Stomach (tissue), 4 donors: ENCODE data around the gene ERRFI1.
A peak's percentile ranks its signal among the peaks of the same experiment; 100 is the strongest.

Source experiments
- CTCF ChIP-seq, 7 experiments: fragments of 450-650 bp in 4 of 7; fragments of 200-600 bp in 3 of 7; sonication (generic) in 3 of 7; IDR thresholded peaks; one replicate each; pipeline ENCODE4 v1.5.1; 2016 to 2019; ENCODE audit warnings: antibody characterized with exemption in 7 of 7, control low read depth in 2 of 7, mild to moderate bottlenecking in 1 of 7
- POLR2A ChIP-seq, 4 donors: fragments of 450-650 bp; IDR thresholded peaks; one replicate each; pipeline ENCODE4 v1.6.1; 2016; ENCODE audit warnings: antibody characterized with exemption in 4 of 4, control low read depth in 2 of 4, mild to moderate bottlenecking in 1 of 4, moderate library complexity in 1 of 4

GRCh38 chr1:8031176-8031785 is 5.2 kb upstream of the ERRFI1 start:
- TF ChIP-seq CTCF (IDR thresholded peaks at IDR 0.05) (peak in 5 of 7 experiments; percentile 45 to 75 (median 52)), POLR2A (IDR thresholded peaks at IDR 0.05) (no peak)
